ENCODE results near the gene ENOPH1.

Gene ENOPH1

GRCh38 chr4:82501154-82501442 lies 70.7 kb downstream of the ENOPH1 start:
- H3K4me3 ChIP-seq (replicated peaks; ENCODE audit: low read depth, low read length) = no peak overlapping the region
- no peak for TF ChIP-seq CTCF (IDR thresholded peaks at IDR 0.05; ENCODE audit: low read depth, low read length, missing control alignments)
- no peak for DNase-seq (ENCODE audit: extremely low read depth, low read depth)

- no peak overlapping the region for H3K4me3 ChIP-seq (replicated peaks; ENCODE audit: low read depth, low read length)
- TF ChIP-seq CTCF (IDR thresholded peaks at IDR 0.05; ENCODE audit: low read depth, low read length, missing control alignments) = no peak
- no peak for DNase-seq (ENCODE audit: extremely low read depth, low read depth)
These were observed 77.6 kb downstream of the ENOPH1 start for GRCh38 chr4:82508011-82508410.

- no peak for TF ChIP-seq CTCF (IDR thresholded peaks at IDR 0.05; ENCODE audit: low read depth, low read length, missing control alignments)
- peak; percentile 15 for DNase-seq (ENCODE audit: extremely low read depth, low read depth)
- H3K4me3 ChIP-seq (replicated peaks; ENCODE audit: low read depth, low read length) = no peak overlapping the region
These were observed 78.5 kb downstream of the ENOPH1 start for GRCh38 chr4:82508806-82509428.

- no peak for TF ChIP-seq CTCF (IDR thresholded peaks at IDR 0.05; ENCODE audit: low read depth, low read length, missing control alignments)
- H3K4me3 ChIP-seq (replicated peaks; ENCODE audit: low read depth, low read length) = no peak overlapping the region
- no peak for DNase-seq (ENCODE audit: extremely low read depth, low read depth)
These were observed 79.8 kb downstream of the ENOPH1 start for GRCh38 chr4:82510216-82510615.
